Activated naive CD4-positive, alpha-beta T cell treated with Interleukin-2 at 50 U/mL for 16 hours (primary cell): ENCODE measurements around the gene MAGI1.
"Not testable (repeated sequence)": the region's sequence is repeated elsewhere in the genome, so short reads cannot be mapped to it uniquely, and the experiment has no call there.

Experiments
- DNase-seq: peaks from one replicate; pipeline ENCODE4 v3.0.0-alpha.2; 2020

The MAGI1 gene

DNA sequence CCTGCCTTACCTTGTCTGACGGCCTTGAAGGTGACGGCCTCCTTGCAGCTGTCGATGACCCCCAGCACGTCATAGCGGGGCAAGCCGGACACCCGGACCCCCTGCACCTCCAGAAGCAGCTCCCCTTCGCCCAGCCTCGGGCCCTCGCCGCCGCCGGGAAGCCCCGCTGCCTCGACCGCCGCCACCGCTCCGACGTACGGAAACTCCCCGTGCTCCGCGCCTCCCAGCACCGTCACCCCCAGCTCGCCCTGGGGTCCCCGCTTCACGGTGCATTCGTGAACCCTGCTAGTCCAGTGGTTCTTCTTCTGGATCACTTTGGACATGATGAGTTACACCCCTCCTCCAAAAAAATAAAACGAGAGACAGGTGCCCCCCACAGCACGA lies 740 bp downstream of the MAGI1 start:
- no peak for DNase-seq

DNA sequence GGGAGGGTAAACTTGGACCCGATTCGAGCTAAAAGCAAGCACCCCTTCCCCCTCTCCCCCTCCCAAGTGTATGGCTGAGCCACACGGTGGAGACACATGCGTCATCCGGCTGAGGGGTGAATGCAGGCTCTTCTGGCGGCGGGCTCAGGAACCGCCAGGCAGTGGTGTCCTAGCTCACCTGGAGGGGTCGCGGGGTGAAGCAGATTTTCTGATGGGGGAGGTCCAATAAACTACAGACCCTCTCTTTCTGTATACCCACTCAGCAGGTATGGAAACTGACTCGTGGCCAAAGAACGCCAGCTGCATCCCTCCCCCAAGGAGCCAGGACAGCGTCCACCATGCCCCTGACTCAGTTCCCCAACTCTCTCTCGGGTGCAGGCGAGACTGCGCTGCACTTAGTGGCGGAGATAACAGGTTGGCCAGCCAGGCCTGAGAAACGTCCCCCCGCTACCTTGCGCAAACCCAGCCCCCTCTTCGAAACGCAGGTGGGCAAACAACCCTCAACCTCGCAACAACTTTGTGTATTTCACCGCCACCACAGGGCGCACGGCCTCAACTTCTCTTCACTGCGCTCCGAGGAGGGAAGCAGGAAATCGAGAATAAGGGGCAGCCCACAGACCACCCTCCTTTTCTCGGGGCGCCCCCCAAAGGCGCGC lies 1.3 kb downstream of the MAGI1 start:
- DNase-seq, result no peak

DNA sequence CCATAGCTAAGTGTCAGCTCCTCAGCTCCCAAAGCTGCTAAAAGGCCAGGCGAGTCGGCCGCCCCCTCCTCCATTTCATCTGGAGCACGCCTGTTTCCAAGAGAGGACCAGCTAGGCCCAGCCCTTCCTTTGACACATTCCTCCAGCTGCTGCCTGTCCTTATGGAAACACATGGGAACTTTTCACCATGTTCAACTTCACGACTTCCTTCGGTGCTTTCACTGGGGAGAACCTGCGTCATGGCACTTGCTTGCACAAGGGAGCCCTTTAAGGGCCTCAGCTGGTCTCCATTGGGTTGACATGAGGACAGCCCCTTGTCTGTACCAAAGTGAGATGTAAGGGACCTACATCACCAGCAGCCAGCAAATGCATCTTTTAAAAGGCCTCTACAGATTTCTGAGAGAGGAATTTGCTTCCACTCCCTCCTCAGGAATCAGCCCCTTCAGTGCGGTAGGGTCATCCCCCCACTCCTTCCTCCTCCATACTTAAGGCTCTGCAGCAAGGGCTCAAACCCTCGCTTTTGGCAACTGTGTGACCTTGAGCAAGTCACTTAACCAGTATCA lies 2.1 kb downstream of the MAGI1 start:
- no peak for DNase-seq

DNA sequence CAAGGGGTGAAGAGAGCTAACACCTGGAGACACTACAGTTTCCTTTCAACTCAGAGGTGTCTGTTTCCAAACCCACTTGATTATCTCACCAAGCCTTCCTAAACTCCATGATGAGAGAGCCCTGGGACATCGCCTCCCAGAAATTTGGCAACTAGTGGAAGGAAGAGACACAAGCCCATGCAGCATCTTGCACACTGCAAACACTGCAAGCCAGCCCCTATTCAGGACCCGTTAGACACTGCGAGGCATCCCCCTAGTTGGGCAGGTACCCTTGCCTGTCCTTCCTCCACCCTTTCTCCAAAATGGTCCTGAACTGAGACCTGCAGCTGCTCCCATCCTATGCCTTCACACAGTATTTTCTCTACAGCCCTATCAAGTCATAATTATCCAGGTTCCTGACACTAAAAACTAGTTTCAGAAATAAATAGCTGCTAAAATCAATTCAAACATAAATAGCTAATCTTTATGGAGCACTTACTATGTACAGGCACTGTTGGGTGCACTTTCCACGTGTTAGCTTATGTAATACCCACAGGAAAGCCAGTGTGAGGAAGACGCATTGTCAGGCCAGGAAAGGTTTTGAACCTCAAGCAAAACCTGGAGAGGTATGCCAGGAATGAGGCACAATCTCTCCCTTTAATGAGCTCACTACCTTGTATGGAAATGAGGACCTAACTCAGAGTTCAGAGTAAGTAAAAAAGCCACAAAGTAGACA lies 2.8 kb downstream of the MAGI1 start:
- no peak for DNase-seq

- DNase-seq, result no peak
Measured at GRCh38 chr3:66033241-66034138, 5.2 kb downstream of the MAGI1 start.

- no peak for DNase-seq
Measured at GRCh38 chr3:66031102-66031698, 7.5 kb downstream of the MAGI1 start.

- no peak for DNase-seq
Measured at GRCh38 chr3:66029443-66029842, 9.3 kb downstream of the MAGI1 start.

- DNase-seq, result no peak
Measured at GRCh38 chr3:66029014-66029413, 9.7 kb downstream of the MAGI1 start.

GRCh38 chr3:66028457-66028856 lies 10.3 kb downstream of the MAGI1 start:
- no peak for DNase-seq

GRCh38 chr3:66027099-66027498 lies 11.6 kb downstream of the MAGI1 start:
- DNase-seq, result not testable (repeated sequence)

- DNase-seq, result no peak
Measured at GRCh38 chr3:66023738-66024385, 14.9 kb downstream of the MAGI1 start.

- DNase-seq, result no peak
Measured at GRCh38 chr3:66023229-66023628, 15.5 kb downstream of the MAGI1 start.

DNA sequence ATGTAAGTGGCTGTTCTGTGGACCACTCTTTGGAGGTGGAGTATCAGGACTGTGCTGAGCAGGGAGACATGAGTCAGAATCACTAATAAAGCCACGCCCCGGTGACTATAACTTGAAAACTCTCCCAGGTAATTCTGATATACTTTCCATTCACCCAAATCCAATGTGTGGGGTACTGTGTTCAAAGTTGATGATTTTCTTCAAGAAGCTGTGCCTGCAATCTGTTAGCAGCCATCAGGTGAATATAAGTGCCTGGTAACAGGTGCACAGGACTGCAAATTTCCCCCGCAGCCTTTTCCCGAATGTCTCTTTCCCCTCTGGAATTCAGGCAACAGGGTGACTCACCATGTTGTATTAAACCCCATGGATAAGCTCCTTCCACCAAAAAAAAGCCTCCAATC lies 17.0 kb downstream of the MAGI1 start:
- DNase-seq, result no peak

DNA sequence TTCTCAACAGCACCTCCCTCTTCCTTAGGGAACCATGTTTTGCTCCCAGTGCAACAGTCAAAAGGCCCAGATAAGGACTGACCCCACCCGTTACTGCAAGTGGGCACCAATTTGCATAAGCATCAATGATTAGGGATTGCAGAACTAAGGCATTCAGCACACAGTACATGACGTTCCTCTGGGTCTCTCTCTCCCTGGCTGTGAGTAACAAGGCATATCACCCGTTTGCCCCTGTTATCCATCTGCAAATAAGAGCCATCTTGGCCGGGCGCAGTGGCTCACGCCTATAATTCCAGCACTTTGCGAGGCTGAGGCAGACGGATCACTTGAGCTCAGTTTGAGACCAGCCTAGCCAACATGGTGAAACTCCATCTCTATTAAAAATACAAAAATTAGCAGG lies 18.8 kb downstream of the MAGI1 start:
- DNase-seq, result no peak

DNA sequence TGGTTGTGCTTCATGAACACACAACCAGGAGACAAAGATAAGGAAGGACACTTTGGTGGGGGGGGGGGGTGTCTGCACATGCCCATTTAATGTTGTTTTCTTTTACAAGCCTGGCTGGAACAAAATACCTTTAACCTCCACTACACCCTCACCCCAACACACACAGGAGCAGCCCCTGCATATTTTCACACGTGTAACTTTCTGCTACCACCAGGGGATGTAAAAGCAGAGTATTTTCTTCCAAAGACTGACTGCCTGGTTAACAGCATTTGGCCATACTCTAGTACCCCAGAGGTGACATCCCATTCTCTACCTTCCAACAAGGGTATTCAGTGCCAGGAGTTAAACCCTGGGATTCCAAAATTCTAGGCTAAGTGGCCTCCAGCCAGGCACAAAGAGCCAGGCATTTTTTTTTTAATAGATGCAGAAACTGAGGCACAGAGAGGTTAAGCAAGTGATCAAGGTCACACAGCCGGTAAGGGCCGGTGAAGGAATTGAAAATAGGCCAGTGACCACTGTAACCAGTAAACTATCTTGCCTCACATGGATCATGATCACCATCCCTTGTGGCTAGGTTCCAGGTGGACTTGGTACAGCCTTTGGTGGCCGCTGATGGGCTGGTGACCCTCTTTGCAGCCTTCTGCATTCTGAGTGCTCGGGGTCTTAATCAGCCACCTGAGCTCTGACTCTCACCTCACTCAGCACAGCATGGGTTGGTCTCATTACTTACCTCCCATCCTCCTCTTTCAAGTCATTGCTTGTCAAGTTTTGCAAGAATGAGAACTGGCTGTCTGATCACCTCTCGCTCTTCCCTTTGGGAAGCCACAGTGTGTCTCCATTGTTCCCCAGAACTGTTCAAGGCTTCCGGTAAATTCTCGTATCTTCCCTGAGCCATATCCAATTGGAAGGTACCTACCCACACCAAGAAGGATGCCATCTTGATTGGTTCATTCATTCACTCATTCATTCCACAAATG lies 20.4 kb downstream of the MAGI1 start:
- no peak for DNase-seq

GRCh38 chr3:66017591-66017990 lies 21.1 kb downstream of the MAGI1 start:
- DNase-seq, result no peak

GRCh38 chr3:66017084-66017483 lies 21.6 kb downstream of the MAGI1 start:
- DNase-seq, result no peak

DNA sequence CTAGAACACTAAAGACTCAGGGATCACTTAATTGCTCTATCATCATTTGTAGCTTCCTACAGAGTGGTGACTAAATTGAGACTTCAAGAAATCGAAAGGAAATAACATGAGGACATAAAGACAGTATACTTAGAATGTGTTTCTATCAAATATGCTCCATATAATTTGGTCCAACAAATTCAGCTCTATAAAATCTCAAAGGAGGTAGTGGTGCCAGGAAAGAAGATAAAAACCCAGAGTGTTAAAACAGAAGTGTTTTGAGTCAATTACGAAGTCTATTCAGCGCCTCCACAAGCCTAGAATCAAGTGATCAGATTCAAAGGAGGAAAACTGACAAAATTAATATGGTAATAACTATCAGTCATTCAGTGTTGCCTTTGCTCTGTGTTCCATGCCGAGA lies 22.9 kb downstream of the MAGI1 start:
- no peak for DNase-seq

DNA sequence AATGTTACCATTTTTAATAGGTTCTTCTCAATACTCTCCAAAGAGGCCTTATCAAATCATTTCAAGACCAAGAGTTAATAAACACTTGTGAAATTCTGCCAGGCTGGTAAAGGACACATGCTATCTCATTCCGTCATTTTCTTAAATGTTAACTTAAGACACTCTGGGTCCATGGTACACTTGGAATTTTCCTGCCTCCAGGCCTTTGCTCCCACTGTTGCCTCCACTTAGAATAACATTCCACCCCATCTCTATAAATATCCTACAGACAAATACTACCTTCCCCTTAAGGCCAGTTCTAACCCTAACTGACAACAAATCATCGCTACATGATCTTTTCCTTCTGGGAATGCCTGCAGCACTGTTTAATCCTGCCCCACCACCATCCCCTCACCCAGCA lies 24.1 kb downstream of the MAGI1 start:
- no peak for DNase-seq

- DNase-seq, result no peak
Measured at GRCh38 chr3:66014056-66014455, 24.7 kb downstream of the MAGI1 start.

- no peak for DNase-seq
Measured at GRCh38 chr3:66012711-66013110, 26.0 kb downstream of the MAGI1 start.
